ENCODE results near the gene SLC9A3. TPM values are rescaled to one million over a fixed set of nuclear protein-coding genes. Genes with fewer than 3 reads are reported as not detected.
"Not testable (repeated sequence)": the region's sequence is repeated elsewhere in the genome, so short reads cannot be mapped to it uniquely, and the experiment has no call there.

SLC9A3 gene
- total RNA-seq, 1 donor from 2014 or later, result 0.81 TPM

DNA sequence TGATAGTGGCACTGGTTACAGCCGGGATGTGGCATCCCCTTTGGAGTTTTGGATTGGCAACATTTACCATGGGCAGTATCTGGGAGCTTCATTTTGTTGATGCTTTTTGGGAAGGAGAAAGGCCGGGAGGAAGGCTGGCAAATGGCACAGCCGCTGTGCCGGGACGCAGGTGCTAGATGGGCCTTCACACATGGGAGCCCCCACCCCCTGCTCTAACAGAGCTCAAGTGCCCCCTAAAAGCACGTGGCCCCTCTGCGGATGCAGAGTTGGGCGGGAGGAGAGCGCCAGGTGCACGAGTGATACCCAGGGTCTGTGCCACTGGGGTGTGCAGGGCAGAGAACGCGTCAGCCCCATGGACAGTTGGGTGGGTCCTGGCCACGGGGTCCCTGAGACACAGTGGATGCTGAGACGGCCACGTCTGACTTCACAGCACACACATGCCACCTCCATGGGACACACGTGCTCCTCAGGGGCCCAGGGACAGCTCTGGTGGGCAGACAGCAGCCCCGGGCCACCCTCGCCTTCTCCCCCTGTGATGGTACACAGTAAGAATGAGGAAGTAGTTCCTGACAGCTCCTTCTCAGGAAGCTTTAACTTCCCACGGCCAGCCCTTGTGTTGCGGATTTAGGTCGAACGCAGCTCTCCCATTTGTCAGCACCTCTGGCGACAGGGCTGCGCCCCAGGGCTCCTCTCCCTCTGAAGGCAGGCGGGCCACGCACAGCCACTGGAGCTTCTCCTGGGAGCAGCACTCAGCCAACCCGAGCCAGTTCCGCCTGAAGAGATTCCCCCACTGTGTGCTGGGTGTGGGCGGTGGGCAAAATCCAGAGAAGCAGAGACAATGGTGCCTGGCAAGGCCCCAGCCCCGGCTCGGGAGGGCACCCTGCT, 10.8 kb downstream of the SLC9A3 start:
- ATAC-seq, result no peak
- DNase-seq (ENCODE audit: low spot score), result no peak

DNA sequence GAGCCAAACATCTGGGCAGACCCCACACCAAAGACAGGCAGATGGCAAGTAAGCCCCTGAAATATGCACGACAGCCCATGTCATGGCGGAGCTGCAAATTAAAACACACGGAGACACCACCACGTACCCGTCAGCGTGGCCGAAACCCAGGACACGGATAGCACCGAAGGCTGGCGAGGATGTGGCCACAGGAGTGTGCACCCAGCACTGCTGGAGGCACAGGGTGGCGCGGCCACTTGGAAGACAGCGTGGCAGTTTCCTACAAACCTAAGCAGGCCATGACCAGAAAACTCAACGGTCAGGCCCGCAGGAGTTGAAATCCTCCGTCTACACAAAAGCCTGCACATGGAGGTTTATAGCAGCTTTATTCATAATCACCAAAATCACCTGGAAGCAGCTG, 12.8 kb downstream of the SLC9A3 start:
- ATAC-seq (no peak), DNase-seq (ENCODE audit: low spot score) (no peak)

DNA sequence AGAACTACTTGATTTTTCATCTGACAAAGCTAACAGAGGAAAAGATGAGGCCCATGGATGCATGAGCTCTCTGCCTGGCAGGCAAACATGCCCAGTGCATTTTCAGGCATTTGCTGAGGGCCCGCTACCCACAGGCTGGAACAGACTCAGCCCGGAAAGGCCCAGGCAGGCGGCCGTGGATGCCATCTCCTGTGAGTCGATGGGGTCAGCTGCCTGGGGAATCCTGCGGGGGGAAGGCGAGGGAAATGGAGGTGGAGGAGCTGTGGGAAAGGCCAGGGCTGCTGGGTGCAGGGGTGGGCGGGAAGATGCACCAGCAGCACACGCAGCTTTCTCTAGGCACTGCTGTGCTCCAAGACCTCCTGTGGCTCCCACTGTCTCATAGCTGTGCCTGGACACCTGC, 13.7 kb downstream of the SLC9A3 start:
- DNase-seq (ENCODE audit: low spot score) (no peak), ATAC-seq (no peak)

- ATAC-seq (no peak), DNase-seq (ENCODE audit: low spot score) (no peak)
Observed at GRCh38 chr5:509611-510185, 14.6 kb downstream of the SLC9A3 start.

DNA sequence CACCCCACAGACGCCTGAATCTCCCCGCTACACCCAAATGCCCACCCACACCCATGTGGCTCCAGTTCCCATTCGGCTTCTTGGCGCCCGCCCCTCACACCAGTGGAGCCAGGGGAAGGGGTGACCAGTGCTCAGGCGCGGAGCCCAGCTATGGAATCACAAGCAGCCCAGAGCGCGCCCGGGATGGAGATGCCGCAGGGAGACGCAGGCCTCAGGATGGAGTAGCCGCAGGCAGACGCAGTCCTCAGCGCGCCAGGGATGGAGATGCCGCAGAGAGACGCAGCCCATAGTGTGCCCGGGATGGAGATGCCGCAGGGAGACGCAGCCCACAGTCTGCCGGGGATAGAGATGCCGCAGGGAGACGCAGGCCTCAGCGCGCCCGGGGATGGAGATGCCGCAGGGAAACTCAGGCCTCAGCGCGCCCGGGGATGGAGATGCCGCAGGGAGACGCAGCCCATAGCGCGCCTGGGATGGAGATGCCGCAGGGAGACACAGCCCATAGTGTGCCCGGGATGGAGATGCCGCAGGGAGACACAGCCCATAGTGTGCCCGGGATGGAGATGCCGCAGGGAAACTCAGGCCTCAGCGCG, 16.2 kb downstream of the SLC9A3 start:
- not testable (repeated sequence) for DNase-seq (ENCODE audit: low spot score); ATAC-seq

DNA sequence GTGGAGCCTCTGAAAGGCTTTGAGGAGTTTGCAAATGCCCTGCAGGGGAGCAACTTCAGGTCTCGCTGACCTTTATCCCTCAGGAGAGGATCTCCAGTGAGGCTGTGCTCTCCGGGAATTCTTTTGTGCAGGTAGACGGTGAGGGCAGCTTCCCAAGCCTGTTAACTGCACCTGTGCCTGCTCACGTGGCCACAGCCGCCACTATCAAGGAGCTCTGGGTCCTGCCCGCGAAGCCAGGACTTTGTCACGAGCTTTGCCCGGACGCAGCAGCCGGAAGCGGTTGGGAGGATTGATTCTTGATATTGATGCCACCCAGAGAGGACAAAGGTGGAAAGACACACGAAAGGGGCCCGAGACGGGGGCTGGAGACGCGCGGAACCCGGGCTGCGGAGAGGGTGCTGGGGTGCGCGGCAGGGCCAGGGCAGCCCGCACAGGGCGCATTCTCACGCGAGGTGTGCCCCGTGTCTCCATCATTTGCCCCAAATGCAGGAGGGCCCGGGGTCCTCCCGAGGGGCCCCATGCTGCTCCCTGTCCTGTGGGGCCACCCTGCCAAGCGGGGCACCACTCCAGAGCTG, 18.2 kb downstream of the SLC9A3 start:
- ATAC-seq (peak; percentile 29), DNase-seq (ENCODE audit: low spot score) (no peak)

DNA sequence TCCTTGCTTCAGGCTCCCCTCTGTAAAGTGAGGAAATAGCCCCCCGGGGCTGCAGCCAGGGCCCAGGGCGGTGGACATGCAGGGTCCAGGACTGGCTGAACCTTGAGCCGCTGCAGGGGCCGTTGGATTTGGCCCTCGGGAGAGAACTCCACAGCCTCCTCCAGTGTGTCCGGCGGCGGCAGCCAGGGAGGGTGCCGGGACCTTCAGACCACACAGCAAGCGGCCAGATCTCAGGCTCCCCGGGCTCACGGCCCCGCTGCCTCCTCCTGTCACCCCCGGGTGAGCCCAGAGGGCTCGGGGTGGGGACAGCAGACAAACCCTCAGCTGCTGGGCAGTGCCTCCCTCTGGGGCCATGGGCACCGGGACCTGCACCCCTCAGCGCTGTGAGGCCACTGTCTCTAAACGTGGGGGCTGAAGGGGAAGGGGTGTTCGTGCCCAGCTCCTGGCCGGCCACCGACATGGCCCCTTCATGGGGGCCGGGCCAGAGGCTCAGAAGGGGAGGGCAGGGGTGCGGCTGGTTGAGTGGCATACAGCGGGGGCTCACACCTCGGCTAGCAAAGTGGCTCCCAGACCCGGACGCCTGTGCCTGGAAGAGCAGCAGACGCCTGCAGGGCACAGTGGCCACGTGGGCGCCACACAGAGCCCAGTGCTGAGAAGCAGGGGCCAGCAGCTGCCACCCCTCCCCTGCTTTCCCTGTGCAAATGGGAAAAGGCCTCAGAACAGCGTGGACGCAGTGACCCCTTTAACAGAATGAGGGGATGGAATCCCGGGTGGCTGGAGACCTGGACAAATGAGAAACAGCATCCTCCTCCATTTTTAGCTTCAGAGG, 19.7 kb downstream of the SLC9A3 start:
- no peak for DNase-seq (ENCODE audit: low spot score)
- ATAC-seq, result no peak

DNA sequence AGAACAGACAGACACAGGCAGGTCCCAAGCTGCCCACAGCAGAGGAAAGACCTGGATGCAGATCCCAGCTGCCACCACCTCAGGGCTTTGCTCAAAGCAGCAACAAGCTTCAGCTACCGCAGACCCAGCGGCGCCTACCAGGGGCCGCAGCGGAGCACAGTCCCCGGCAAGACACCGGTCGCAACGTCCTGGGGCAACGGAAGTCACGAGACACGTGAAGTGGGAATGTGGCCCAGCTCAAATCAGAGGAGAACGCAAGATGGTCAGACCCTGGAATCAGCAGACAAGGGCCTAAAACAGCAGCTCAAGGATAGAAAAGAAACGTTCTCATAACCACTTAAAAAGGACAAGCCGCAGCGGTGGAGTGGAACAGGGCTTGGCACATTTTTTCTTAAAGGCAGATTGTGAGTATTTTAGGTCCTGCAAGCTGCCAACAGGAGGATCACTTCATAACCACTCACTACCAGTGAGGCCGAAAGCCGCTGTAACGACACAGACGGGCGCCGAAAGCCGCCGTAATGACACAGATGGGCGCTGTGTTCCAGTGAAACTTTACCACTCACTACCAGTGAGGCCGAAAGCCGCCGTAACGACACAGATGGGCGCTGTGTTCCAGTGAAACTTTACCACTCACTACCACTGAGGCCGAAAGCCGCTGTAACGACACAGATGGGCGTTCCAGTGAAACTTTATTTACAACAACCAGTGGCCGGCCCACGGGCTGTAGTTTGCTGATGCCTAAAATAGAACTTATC, 21.7 kb downstream of the SLC9A3 start:
- DNase-seq (ENCODE audit: low spot score) (no peak), ATAC-seq (no peak)

GRCh38 chr5:501831-502184, 22.4 kb downstream of the SLC9A3 start:
- ATAC-seq, result no peak
- DNase-seq (ENCODE audit: low spot score), result no peak

GRCh38 chr5:501105-501830, 23.0 kb downstream of the SLC9A3 start:
- no peak for DNase-seq (ENCODE audit: low spot score)
- no peak for ATAC-seq

GRCh38 chr5:500491-500890, 23.8 kb downstream of the SLC9A3 start:
- DNase-seq (ENCODE audit: low spot score) (no peak), ATAC-seq (no peak)

GRCh38 chr5:499233-500209, 24.7 kb downstream of the SLC9A3 start:
- ATAC-seq (no peak), DNase-seq (ENCODE audit: low spot score) (no peak)

- DNase-seq (ENCODE audit: low spot score) (no peak), ATAC-seq (no peak)
Observed at GRCh38 chr5:497871-498509, 26.3 kb downstream of the SLC9A3 start.

DNA sequence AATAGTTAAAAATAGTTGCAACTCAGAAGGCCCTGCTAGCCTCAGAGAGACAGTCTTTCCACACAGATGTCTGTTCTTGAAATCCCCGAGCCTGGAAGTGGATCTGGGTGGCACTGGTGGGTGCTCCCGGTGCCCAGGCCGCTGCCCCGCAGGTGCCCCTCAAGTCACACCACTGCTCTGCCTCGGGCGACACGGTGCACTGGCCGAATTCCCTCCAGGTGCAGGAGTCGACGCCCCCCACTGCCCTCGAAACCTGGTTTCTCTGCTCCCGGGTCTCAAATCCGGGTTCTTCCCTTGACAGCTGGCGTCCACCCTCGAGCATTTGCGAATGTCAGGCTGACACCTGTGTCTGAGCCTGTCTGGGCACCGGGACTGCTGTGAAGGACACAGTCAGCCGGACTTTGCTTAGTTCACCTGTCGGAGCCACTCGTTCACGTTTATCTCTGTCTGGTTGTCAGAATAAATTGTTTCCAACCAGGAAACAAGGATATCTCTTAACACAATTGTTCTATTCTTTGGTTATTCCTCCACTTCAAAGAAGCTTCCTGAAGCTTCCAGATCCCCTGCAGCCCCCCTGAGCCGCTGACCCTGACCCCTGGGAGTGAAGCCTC, 27.1 kb downstream of the SLC9A3 start:
- no peak for DNase-seq (ENCODE audit: low spot score)
- ATAC-seq, result no peak

- DNase-seq (ENCODE audit: low spot score) (no peak), ATAC-seq (no peak)
Observed at GRCh38 chr5:496028-496427, 28.2 kb downstream of the SLC9A3 start.

DNA sequence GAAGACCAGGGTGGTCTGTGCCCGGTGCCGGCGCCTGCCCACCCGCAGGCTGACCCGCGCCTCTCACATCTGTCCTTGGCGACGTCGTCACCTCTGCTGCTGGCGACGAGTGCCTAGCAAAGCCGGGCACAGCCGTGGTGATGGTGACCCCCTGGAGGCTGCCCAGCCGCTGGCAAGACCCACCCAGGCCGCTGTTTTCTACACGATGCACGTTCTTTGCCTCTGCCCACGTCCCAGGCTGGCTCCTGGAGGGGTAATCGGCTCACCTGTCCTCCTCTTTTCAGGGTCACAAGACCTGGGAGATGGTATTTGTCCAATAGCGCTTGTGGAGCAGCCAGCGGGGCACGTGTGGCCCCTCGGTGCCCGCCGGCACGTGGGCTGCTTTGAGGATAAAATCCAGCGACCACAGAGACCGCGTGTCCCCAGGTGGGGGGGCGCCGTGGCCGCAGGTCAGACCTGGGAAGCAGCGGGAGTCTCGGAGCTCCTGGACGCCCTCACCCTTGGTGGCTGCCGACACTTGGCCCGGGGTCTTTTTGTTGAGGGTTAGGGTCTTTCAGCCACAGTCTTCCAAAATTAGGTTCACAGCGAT, 29.5 kb downstream of the SLC9A3 start:
- ATAC-seq (no peak), DNase-seq (ENCODE audit: low spot score) (no peak)

GRCh38 chr5:493758-494157, 30.5 kb downstream of the SLC9A3 start:
- no peak for DNase-seq (ENCODE audit: low spot score)
- ATAC-seq, result no peak
